Skeletal muscle tissue (tissue), 4 donors: ENCODE data around the gene GRK1. TPM values are rescaled to one million over a fixed set of nuclear protein-coding genes. Genes with fewer than 3 reads are reported as not detected.
"Not testable (repeated sequence)": the region's sequence is repeated elsewhere in the genome, so short reads cannot be mapped to it uniquely, and the experiment has no call there.

Experiments
- H3K27ac ChIP-seq: one replicate; pipeline ENCODE4 v1.7.0; 2013; ENCODE audit warnings: mild to moderate bottlenecking, low read depth, low read length, inconsistent platforms
- H3K27me3 ChIP-seq, 3 donors: one replicate each; pipeline ENCODE4 v1.7.0; 2013; ENCODE audit warnings: low read length in 3 of 3; ENCODE audit not compliant: control insufficient read depth in 3 of 3, insufficient read depth in 3 of 3
- H3K36me3 ChIP-seq, 3 donors: one replicate each; pipeline ENCODE4 v1.7.0; 2013; ENCODE audit warnings: low read length in 3 of 3; ENCODE audit not compliant: control insufficient read depth in 3 of 3, insufficient read depth in 3 of 3
- H3K4me1 ChIP-seq, 3 donors: one replicate each; pipeline ENCODE4 v1.7.0; 2013; ENCODE audit warnings: low read length in 3 of 3, mild to moderate bottlenecking in 3 of 3; ENCODE audit not compliant: control insufficient read depth in 3 of 3, insufficient read depth in 3 of 3
- H3K4me3 ChIP-seq, 3 donors: one replicate each; pipeline ENCODE4 v1.7.0; 2013; ENCODE audit warnings: low read length in 3 of 3
- H3K9ac ChIP-seq, 3 donors: one replicate each; pipeline ENCODE4 v1.7.0; 2013; ENCODE audit warnings: low read length in 3 of 3, mild to moderate bottlenecking in 3 of 3, moderate library complexity in 2 of 3, low read depth in 1 of 3
- H3K9me3 ChIP-seq, 3 donors: one replicate each; pipeline ENCODE4 v1.7.0; 2013; ENCODE audit warnings: low read length in 3 of 3; ENCODE audit not compliant: control insufficient read depth in 3 of 3
- total RNA-seq: library from RNA; depleted of rRNA; stranded (reverse); fragments of >200 nt; gene quantifications from one replicate; pipeline ENCODE4 v1.2.3, GENCODE V29; 2014
- donor health status: Osteomylitis.

Gene GRK1
- total RNA-seq, 1 donor from 2014 or later = not detected

GRCh38 chr13:113624235-113624587 lies 42.8 kb upstream of the GRK1 start:
- Histone ChIP-seq H3K27me3 (no peaks in the 10 kb centered on the region), H3K4me3 (no peak overlapping the region), H3K36me3 (peaks cover 6 to 10% (median 8%) of the 10 kb centered on the region in 3 donors), H3K4me1 (no peaks in the 10 kb centered on the region), H3K9me3 (no peaks in the 10 kb centered on the region), H3K9ac (no peak overlapping the region), H3K27ac (no peak overlapping the region)

- not testable (repeated sequence) for H3K4me3 ChIP-seq, H3K27me3 ChIP-seq, H3K9me3 ChIP-seq, H3K27ac ChIP-seq, H3K4me1 ChIP-seq, H3K9ac ChIP-seq
- H3K36me3 ChIP-seq = peaks cover 6 to 13% (median 8%) of the 10 kb centered on the region in 3 donors
These were observed 42.2 kb upstream of the GRK1 start for GRCh38 chr13:113624640-113625304.

- H3K36me3 ChIP-seq = peaks cover 6 to 15% (median 8%) of the 10 kb centered on the region in 3 donors
- H3K4me3 ChIP-seq = no peak overlapping the region
- H3K4me1 ChIP-seq = no peaks in the 10 kb centered on the region
- H3K9me3 ChIP-seq = no peaks in the 10 kb centered on the region
- H3K9ac ChIP-seq = no peak overlapping the region
- no peak overlapping the region for H3K27ac ChIP-seq
- H3K27me3 ChIP-seq = no peaks in the 10 kb centered on the region
These were observed 40.9 kb upstream of the GRK1 start for GRCh38 chr13:113625965-113626721.

- no peak overlapping the region for H3K9ac ChIP-seq
- H3K27ac ChIP-seq = no peak overlapping the region
- no peaks in the 10 kb centered on the region for H3K4me1 ChIP-seq
- peaks cover 8 to 17% (median 13%) of the 10 kb centered on the region in 3 donors for H3K36me3 ChIP-seq
- H3K9me3 ChIP-seq = no peaks in the 10 kb centered on the region
- H3K4me3 ChIP-seq = no peak overlapping the region
- H3K27me3 ChIP-seq = no peaks in the 10 kb centered on the region
These were observed 39.9 kb upstream of the GRK1 start for GRCh38 chr13:113627136-113627535.

- H3K36me3 ChIP-seq = peaks cover 10 to 20% (median 15%) of the 10 kb centered on the region in 3 donors
These were observed 38.4 kb upstream of the GRK1 start for GRCh38 chr13:113628291-113629270.

GRCh38 chr13:113629866-113630265 lies 37.2 kb upstream of the GRK1 start:
- H3K4me1 ChIP-seq = no peaks in the 10 kb centered on the region
- H3K9me3 ChIP-seq = no peaks in the 10 kb centered on the region
- H3K27me3 ChIP-seq = no peaks in the 10 kb centered on the region
- peaks cover 14 to 20% (median 19%) of the 10 kb centered on the region in 3 donors for H3K36me3 ChIP-seq
- no peak overlapping the region for H3K27ac ChIP-seq
- no peak overlapping the region for H3K9ac ChIP-seq
- no peak overlapping the region for H3K4me3 ChIP-seq

More at GRCh38 chr13:113628291-113629270, 38.4 kb upstream of the GRK1 start:
- Histone ChIP-seq H3K27me3 (no peaks in the 10 kb centered on the region), H3K9me3 (no peaks in the 10 kb centered on the region), H3K4me3 (no peak overlapping the region), H3K9ac (no peak overlapping the region), H3K27ac (no peak overlapping the region), H3K4me1 (no peaks in the 10 kb centered on the region)

GRCh38 chr13:113630296-113630695 lies 36.7 kb upstream of the GRK1 start:
- Histone ChIP-seq H3K36me3 (peaks cover 16 to 24% (median 22%) of the 10 kb centered on the region in 3 donors), H3K4me1 (no peaks in the 10 kb centered on the region), H3K4me3 (no peak overlapping the region), H3K9ac (no peak overlapping the region), H3K9me3 (no peaks in the 10 kb centered on the region), H3K27me3 (no peaks in the 10 kb centered on the region), H3K27ac (no peak overlapping the region)

- no peaks in the 10 kb centered on the region for H3K4me1 ChIP-seq
- H3K9me3 ChIP-seq = no peaks in the 10 kb centered on the region
- H3K27me3 ChIP-seq = no peaks in the 10 kb centered on the region
- H3K36me3 ChIP-seq = peaks cover 21 to 28% (median 26%) of the 10 kb centered on the region in 3 donors
- H3K27ac ChIP-seq = no peak overlapping the region
- H3K4me3 ChIP-seq = no peak overlapping the region
- no peak overlapping the region for H3K9ac ChIP-seq
These were observed 36.2 kb upstream of the GRK1 start for GRCh38 chr13:113630804-113631203.

- H3K27me3 ChIP-seq = no peaks in the 10 kb centered on the region
- H3K9ac ChIP-seq = no peak overlapping the region
- H3K4me3 ChIP-seq = no peak overlapping the region
- H3K36me3 ChIP-seq = peaks cover 26 to 34% (median 32%) of the 10 kb centered on the region in 3 donors
- H3K27ac ChIP-seq = no peak overlapping the region
- no peaks in the 10 kb centered on the region for H3K4me1 ChIP-seq
- no peaks in the 10 kb centered on the region for H3K9me3 ChIP-seq
These were observed 35.5 kb upstream of the GRK1 start for GRCh38 chr13:113631341-113632095.
